NCI-H774 (cell line): ENCODE results near the gene MLLT3.

ENCODE experiments used
- DNase-seq: peaks from one replicate; lab custom pipeline; 2025; lab: John Stamatoyannopoulos, UW

MLLT3 gene

GRCh38 chr9:20476912-20477521 is 145.3 kb downstream of the MLLT3 start:
- no peak for DNase-seq

- no peak for DNase-seq
Measured at GRCh38 chr9:20474496-20474895, 147.8 kb downstream of the MLLT3 start.

GRCh38 chr9:20473515-20474013 is 148.7 kb downstream of the MLLT3 start:
- no peak for DNase-seq

GRCh38 chr9:20472342-20473045 is 149.8 kb downstream of the MLLT3 start:
- no peak for DNase-seq

GRCh38 chr9:20466328-20467008 is 155.8 kb downstream of the MLLT3 start:
- DNase-seq: no peak

GRCh38 chr9:20464242-20464641 is 158.1 kb downstream of the MLLT3 start:
- DNase-seq: no peak

- DNase-seq: no peak
Measured at GRCh38 chr9:20463823-20464222, 158.5 kb downstream of the MLLT3 start.

- DNase-seq: no peak
Measured at GRCh38 chr9:20462410-20462809, 159.9 kb downstream of the MLLT3 start.

- peak; percentile 22 for DNase-seq
Measured at GRCh38 chr9:20447291-20447690, 175.0 kb downstream of the MLLT3 start.

- DNase-seq: no peak
Measured at GRCh38 chr9:20446248-20446647, 176.1 kb downstream of the MLLT3 start.

GRCh38 chr9:20442461-20443319 is 179.6 kb downstream of the MLLT3 start:
- DNase-seq: no peak

- DNase-seq: no peak
Measured at GRCh38 chr9:20441711-20442423, 180.4 kb downstream of the MLLT3 start.

- DNase-seq: no peak
Measured at GRCh38 chr9:20441166-20441565, 181.1 kb downstream of the MLLT3 start.

- DNase-seq: no peak
Measured at GRCh38 chr9:20437476-20437875, 184.8 kb downstream of the MLLT3 start.

- no peak for DNase-seq
Measured at GRCh38 chr9:20436476-20437195, 185.7 kb downstream of the MLLT3 start.

- no peak for DNase-seq
Measured at GRCh38 chr9:20428976-20429375, 193.3 kb downstream of the MLLT3 start.

- DNase-seq: no peak
Measured at GRCh38 chr9:20427359-20427758, 194.9 kb downstream of the MLLT3 start.

- DNase-seq: no peak
Measured at GRCh38 chr9:20426019-20426418, 196.3 kb downstream of the MLLT3 start.

- DNase-seq: no peak
Measured at GRCh38 chr9:20419533-20419932, 202.8 kb downstream of the MLLT3 start.

GRCh38 chr9:20418485-20418884 is 203.8 kb downstream of the MLLT3 start:
- no peak for DNase-seq
